Measurements from ENCODE around the gene C19orf44. TPM values are rescaled to one million over a fixed set of nuclear protein-coding genes. Genes with fewer than 3 reads are reported as not detected.

Gene C19orf44
- total and polyA plus RNA-seq, 2 experiments from 2014 or later, result 2.4 to 5.1 TPM

DNA sequence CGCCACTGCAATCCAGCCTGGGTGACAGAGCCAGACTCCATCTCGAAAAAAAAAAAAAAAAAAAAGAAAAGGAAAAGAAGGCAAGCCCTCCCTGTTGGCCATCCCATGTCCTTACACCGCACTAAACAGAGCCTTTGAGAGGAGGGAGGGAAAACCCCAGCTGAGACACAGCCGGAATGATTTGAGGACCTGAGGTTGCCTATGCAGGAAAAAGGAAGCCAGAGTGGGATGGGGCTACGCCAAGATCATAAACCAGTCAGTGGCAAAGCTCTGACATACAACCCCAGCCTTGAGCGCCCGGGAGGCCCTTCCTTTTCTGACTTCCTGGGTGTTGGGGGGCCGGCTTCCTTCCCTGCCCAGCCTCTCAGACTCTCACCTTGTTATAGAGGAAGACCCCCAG, 58.6 kb downstream of the C19orf44 start:
- Histone ChIP-seq H3K9me3 (ENCODE audit: low read depth) (no peaks in the 10 kb centered on the region), H3K4me3 (no peak overlapping the region), H3K4me1 (ENCODE audit: insufficient read depth) (no peaks in the 10 kb centered on the region), H3K27me3 (replicated peaks; ENCODE audit: insufficient read depth) (no peaks in the 10 kb centered on the region), H3K27ac (no peak overlapping the region), H3F3A (ENCODE audit: insufficient read depth) (peaks cover 12% of the 10 kb centered on the region; the same call in 1 of the 2 replicates), H3K9ac (no peak overlapping the region), H2AFZ (no peak overlapping the region), H3K79me2 (ENCODE audit: insufficient read depth) (peaks cover 30% of the 10 kb centered on the region), H3K4me2 (ENCODE audit: unreplicated experiment) (no peak overlapping the region), H4K20me1 (ENCODE audit: insufficient read depth) (no peaks in the 10 kb centered on the region), H3K36me3 (ENCODE audit: low read depth) (peaks cover 23% of the 10 kb centered on the region), H3K9me2 (ENCODE audit: insufficient read depth) (no peaks in the 10 kb centered on the region)
- 90 to 97% methylated on average over 6 to 8 of the region's 8 CpGs for WGBS, 2 experiments (ENCODE audit: low coverage in 1 of 2, low lambda C conversion rate in 2 of 2, missing lambda C conversion rate in 2 of 2)
- in situ Hi-C loops (cut with MboI), result no loop called here
- TF ChIP-seq EZH2 (IDR thresholded peaks at IDR 0.05; ENCODE audit: insufficient read depth, poor library complexity, severe bottlenecking) (no peak), EZH2phosphoT487 (IDR thresholded peaks at IDR 0.05; ENCODE audit: insufficient read depth, low read depth) (no peak)
- no peak for DNase-seq

DNA sequence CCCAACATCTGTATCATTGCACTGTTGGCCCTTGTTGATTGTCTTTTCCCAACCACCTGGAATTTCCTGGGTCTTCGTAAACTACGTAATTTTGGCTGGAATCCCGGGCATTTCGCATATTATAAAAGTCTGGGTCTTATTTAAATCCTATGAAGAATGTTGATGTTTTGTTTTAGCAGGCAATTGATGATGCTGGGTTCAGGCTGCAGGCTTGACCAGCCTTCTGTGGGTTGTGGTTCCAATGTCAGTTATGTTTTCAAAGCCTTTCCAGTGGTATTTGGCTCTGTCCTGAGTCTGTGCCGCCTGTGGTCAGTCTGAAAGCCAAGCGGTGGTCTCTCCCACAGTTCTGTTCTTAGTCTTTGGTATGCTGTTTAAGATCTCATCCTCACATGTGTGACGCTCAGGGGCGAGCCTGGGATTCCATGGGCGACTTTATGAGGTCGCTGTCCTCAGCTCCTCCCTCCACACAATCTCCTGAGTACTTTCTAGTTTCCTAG, 63.6 kb downstream of the C19orf44 start:
- 78 to 85% methylated on average over 10 of the region's 10 CpGs for WGBS, 2 experiments (ENCODE audit: low coverage in 1 of 2, low lambda C conversion rate in 2 of 2, missing lambda C conversion rate in 2 of 2)
- in situ Hi-C loops (cut with MboI), result no loop called here
- no peaks in the 10 kb centered on the region for H3K4me1 ChIP-seq (ENCODE audit: insufficient read depth)
- H3K9me2 ChIP-seq (ENCODE audit: insufficient read depth), result no peaks in the 10 kb centered on the region
- no peak for TF ChIP-seq EZH2phosphoT487 (IDR thresholded peaks at IDR 0.05; ENCODE audit: insufficient read depth, low read depth)
- TF ChIP-seq EZH2 (IDR thresholded peaks at IDR 0.05; ENCODE audit: insufficient read depth, poor library complexity, severe bottlenecking), result no peak
- H3K9ac ChIP-seq, result no peak overlapping the region
- no peak overlapping the region for H2AFZ ChIP-seq
- peaks cover 56% of the 10 kb centered on the region for H3K79me2 ChIP-seq (ENCODE audit: insufficient read depth)
- no peaks in the 10 kb centered on the region for H3K9me3 ChIP-seq (ENCODE audit: low read depth)
- H3K4me3 ChIP-seq, result no peak overlapping the region
- H4K20me1 ChIP-seq (ENCODE audit: insufficient read depth), result no peaks in the 10 kb centered on the region
- no peaks in the 10 kb centered on the region for H3F3A ChIP-seq (ENCODE audit: insufficient read depth)
- H3K27me3 ChIP-seq (replicated peaks; ENCODE audit: insufficient read depth), result no peaks in the 10 kb centered on the region
- peaks cover 35% of the 10 kb centered on the region for H3K36me3 ChIP-seq (ENCODE audit: low read depth)
- no peak for DNase-seq
- H3K27ac ChIP-seq, result no peak overlapping the region
- no peak overlapping the region for H3K4me2 ChIP-seq (ENCODE audit: unreplicated experiment)

DNA sequence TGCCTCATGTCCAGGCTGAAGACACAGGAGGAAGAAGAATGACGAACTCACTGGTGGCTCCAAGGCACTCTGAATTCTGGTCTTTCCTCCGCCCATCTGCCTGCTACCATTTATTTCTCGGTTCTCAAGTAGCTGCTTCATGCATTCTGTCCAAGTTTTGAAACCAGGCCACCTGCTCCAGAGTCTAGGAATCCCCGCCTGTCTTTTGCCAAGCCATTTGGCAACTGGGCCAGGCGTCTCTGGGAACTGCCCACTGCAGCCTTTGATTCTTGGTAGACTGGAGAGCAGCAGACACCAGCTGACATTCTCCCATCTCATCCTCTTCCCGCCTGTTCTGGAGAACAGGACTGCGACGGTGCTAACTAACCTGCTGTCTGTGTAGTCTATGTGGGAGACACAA, 65.2 kb downstream of the C19orf44 start:
- TF ChIP-seq EZH2 (IDR thresholded peaks at IDR 0.05; ENCODE audit: insufficient read depth, poor library complexity, severe bottlenecking) (no peak), EZH2phosphoT487 (IDR thresholded peaks at IDR 0.05; ENCODE audit: insufficient read depth, low read depth) (no peak)
- no peaks in the 10 kb centered on the region for H3F3A ChIP-seq (ENCODE audit: insufficient read depth)
- H3K9ac ChIP-seq, result no peak overlapping the region
- no peak overlapping the region for H3K4me3 ChIP-seq
- WGBS, 2 experiments (ENCODE audit: low coverage in 1 of 2, low lambda C conversion rate in 2 of 2, missing lambda C conversion rate in 2 of 2), result 79 to 83% methylated on average over 8 of the region's 8 CpGs
- H3K9me2 ChIP-seq (ENCODE audit: insufficient read depth), result no peaks in the 10 kb centered on the region
- H3K4me1 ChIP-seq (ENCODE audit: insufficient read depth), result no peaks in the 10 kb centered on the region
- no peak for DNase-seq
- peaks cover 43% of the 10 kb centered on the region for H3K36me3 ChIP-seq (ENCODE audit: low read depth)
- H2AFZ ChIP-seq, result no peak overlapping the region
- no peaks in the 10 kb centered on the region for H3K27me3 ChIP-seq (replicated peaks; ENCODE audit: insufficient read depth)
- H4K20me1 ChIP-seq (ENCODE audit: insufficient read depth), result no peaks in the 10 kb centered on the region
- no peak overlapping the region for H3K27ac ChIP-seq
- no peak overlapping the region for H3K4me2 ChIP-seq (ENCODE audit: unreplicated experiment)
- in situ Hi-C loops (cut with MboI), result no loop called here
- H3K79me2 ChIP-seq (ENCODE audit: insufficient read depth), result peaks cover 67% of the 10 kb centered on the region
- no peaks in the 10 kb centered on the region for H3K9me3 ChIP-seq (ENCODE audit: low read depth)

DNA sequence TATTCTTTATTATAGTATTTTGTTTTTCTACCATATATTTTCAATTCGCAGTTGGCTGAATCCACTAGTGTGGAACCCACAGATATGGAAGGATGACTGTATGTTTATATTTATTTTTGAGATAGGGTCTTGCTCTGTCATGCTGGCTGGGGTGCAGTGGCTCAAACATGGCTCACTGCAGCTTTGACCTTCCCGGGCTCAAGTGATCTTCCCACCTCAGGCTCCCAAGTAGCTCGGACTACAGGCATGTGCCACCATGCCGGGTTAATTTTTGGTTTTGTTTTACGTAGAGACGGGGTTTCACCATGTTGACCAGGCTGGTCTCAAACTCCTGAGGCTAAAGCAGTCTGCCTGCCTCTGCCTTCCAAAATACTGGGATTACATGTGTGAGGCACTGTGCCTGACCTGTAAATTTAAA, 66.4 kb downstream of the C19orf44 start:
- Histone ChIP-seq H3K36me3 (ENCODE audit: low read depth) (peaks cover 55% of the 10 kb centered on the region), H3K9me3 (ENCODE audit: low read depth) (no peaks in the 10 kb centered on the region)
- WGBS, 2 experiments (ENCODE audit: low coverage in 1 of 2, low lambda C conversion rate in 2 of 2, missing lambda C conversion rate in 2 of 2), result 95 to 96% methylated on average over 6 of the region's 6 CpGs

DNA sequence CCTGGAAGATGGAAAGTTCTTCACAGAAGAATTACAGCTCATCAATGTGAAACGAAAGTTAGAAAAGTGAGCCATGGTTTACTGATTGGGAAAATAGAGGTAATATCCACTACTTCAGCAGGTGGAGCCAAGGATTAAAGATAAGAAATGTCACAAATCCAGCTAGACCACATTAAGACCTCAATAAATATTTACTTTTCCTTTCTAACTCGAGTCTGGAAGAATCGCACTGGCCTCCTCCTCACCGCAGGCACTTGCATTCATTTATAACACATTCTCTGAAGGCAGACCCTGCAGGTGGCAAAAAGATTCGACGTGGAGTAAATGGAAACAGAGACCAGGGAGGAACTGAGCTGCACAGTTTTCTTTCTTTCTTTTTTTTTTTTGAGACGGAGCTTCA, 68.6 kb downstream of the C19orf44 start:
- H4K20me1 ChIP-seq (ENCODE audit: insufficient read depth), result no peaks in the 10 kb centered on the region
- H3K79me2 ChIP-seq (ENCODE audit: insufficient read depth), result peaks cover 89% of the 10 kb centered on the region
- no peak overlapping the region for H3K4me3 ChIP-seq
- H3K4me2 ChIP-seq (ENCODE audit: unreplicated experiment), result no peak overlapping the region
- in situ Hi-C loops (cut with MboI), result no loop called here
- H3F3A ChIP-seq (ENCODE audit: insufficient read depth), result no peaks in the 10 kb centered on the region
- WGBS, 2 experiments (ENCODE audit: low coverage in 1 of 2, low lambda C conversion rate in 2 of 2, missing lambda C conversion rate in 2 of 2), result 96 to 97% methylated on average over 7 of the region's 7 CpGs
- H3K27me3 ChIP-seq (replicated peaks; ENCODE audit: insufficient read depth), result no peaks in the 10 kb centered on the region
- H2AFZ ChIP-seq, result no peak overlapping the region
- H3K4me1 ChIP-seq (ENCODE audit: insufficient read depth), result peaks cover 10% of the 10 kb centered on the region
- no peak for DNase-seq
- H3K9ac ChIP-seq, result no peak overlapping the region
- H3K36me3 ChIP-seq (ENCODE audit: low read depth), result peaks cover 56% of the 10 kb centered on the region
- H3K9me3 ChIP-seq (ENCODE audit: low read depth), result no peaks in the 10 kb centered on the region
- no peak overlapping the region for H3K27ac ChIP-seq
- H3K9me2 ChIP-seq (ENCODE audit: insufficient read depth), result no peaks in the 10 kb centered on the region
- TF ChIP-seq EZH2 (IDR thresholded peaks at IDR 0.05; ENCODE audit: insufficient read depth, poor library complexity, severe bottlenecking) (no peak), EZH2phosphoT487 (IDR thresholded peaks at IDR 0.05; ENCODE audit: insufficient read depth, low read depth) (no peak)

More for the DNA sequence above, 66.4 kb downstream of the C19orf44 start:
- TF ChIP-seq EZH2 (IDR thresholded peaks at IDR 0.05; ENCODE audit: insufficient read depth, poor library complexity, severe bottlenecking), result no peak
- TF ChIP-seq EZH2phosphoT487 (IDR thresholded peaks at IDR 0.05; ENCODE audit: insufficient read depth, low read depth), result no peak
- Histone ChIP-seq H2AFZ (no peak overlapping the region), H3K27ac (no peak overlapping the region), H4K20me1 (ENCODE audit: insufficient read depth) (no peaks in the 10 kb centered on the region), H3K9me2 (ENCODE audit: insufficient read depth) (no peaks in the 10 kb centered on the region), H3K4me3 (no peak overlapping the region), H3F3A (ENCODE audit: insufficient read depth) (no peaks in the 10 kb centered on the region), H3K4me2 (ENCODE audit: unreplicated experiment) (no peak overlapping the region), H3K79me2 (ENCODE audit: insufficient read depth) (peaks cover 74% of the 10 kb centered on the region), H3K4me1 (ENCODE audit: insufficient read depth) (no peaks in the 10 kb centered on the region), H3K27me3 (replicated peaks; ENCODE audit: insufficient read depth) (no peaks in the 10 kb centered on the region), H3K9ac (no peak overlapping the region)
- no peak for DNase-seq
- in situ Hi-C loops (cut with MboI), result no loop called here

Measured in GM23248 (cell line).